Activated T-helper 2 cell treated with anti-CD3 and anti-CD28 coated beads, Interferon-gamma antibody, Interleukin-2, Interleukin-4, amounts not matched to agents 10 μg/mL and 5 μg/mL and 100 μg/mL, durations not matched to agents 14 hours and 24 hours and 36 hours (primary cell): Measurements from ENCODE around the gene OLIG2. TPM values are rescaled to one million over a fixed set of nuclear protein-coding genes. Genes with fewer than 3 reads are reported as not detected.

Experiments
- total RNA-seq: library from RNA; stranded (reverse); gene quantifications from 2 replicates; pipeline ENCODE4 v1.2.3, GENCODE V29; 2022

OLIG2 gene
- total RNA-seq, 1 donor from 2014 or later: not detected

Other genes starting within 250 kb of the OLIG2 start
- 0.09 TPM in 1 of 2 replicates, not detected in the other for gene OLIG1, start 44.2 kb downstream of the OLIG2 start, total RNA-seq
- gene IFNAR2, start 204.0 kb downstream of the OLIG2 start, total RNA-seq: 34.8 and 36.8 TPM in 2 replicates
- 23.4 and 24.7 TPM in 2 replicates for gene IL10RB, start 240.4 kb downstream of the OLIG2 start, total RNA-seq